Cardiac fibroblast (primary cell): ENCODE data around the gene TCOF1.
A peak's percentile ranks its signal among the peaks of the same experiment; 100 is the strongest.
"Not testable (repeated sequence)": the region's sequence is repeated elsewhere in the genome, so short reads cannot be mapped to it uniquely, and the experiment has no call there.

Experiments used
- DNase-seq, 2 donors: peaks; one replicate each; pipeline versions ENCODE4 v3.0.0 to v3.0.0-alpha.2; 2010; ENCODE audit warnings: low read depth in 2 of 2
- H3K4me3 ChIP-seq, 2 donors: replicated peaks in 1 of 2; 1 replicate in 1 of 2; 2 replicates in 1 of 2; pipeline ENCODE4 v1.5.1; 2011; ENCODE audit warnings: low read depth in 2 of 2, low read length in 2 of 2, mild to moderate bottlenecking in 2 of 2, moderate library complexity in 1 of 2
- TF ChIP-seq, protein P1 (sequence below): IDR thresholded peaks from one replicate; pipeline ENCODE4 v1.5.1; 2011; ENCODE audit warnings: low read depth, mild to moderate bottlenecking, low read length, inconsistent platforms

Gene TCOF1

DNA sequence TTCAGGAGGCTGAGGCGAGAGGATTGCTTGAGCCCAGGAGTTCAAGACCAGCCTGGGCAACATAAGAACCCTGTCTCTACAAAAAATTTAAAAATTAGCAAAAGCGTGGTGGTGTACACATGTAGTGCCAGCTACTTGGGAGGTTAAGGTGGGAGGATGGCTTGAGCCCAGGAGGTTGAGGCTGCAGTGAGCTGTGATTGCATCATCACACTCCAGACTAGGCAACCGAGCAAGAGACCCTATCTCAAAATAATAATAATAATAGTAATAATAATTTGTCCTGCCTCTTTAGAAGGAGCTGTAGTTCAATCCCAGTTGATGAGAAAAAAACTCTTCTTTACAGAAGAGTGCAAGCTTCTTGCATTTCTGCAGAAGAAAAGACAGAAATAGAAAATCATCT, 65.3 kb downstream of the TCOF1 start:
- no peak overlapping the region for H3K4me3 ChIP-seq
- TF ChIP-seq, protein P1, sequence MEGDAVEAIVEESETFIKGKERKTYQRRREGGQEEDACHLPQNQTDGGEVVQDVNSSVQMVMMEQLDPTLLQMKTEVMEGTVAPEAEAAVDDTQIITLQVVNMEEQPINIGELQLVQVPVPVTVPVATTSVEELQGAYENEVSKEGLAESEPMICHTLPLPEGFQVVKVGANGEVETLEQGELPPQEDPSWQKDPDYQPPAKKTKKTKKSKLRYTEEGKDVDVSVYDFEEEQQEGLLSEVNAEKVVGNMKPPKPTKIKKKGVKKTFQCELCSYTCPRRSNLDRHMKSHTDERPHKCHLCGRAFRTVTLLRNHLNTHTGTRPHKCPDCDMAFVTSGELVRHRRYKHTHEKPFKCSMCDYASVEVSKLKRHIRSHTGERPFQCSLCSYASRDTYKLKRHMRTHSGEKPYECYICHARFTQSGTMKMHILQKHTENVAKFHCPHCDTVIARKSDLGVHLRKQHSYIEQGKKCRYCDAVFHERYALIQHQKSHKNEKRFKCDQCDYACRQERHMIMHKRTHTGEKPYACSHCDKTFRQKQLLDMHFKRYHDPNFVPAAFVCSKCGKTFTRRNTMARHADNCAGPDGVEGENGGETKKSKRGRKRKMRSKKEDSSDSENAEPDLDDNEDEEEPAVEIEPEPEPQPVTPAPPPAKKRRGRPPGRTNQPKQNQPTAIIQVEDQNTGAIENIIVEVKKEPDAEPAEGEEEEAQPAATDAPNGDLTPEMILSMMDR = no peak
- DNase-seq = no peak

DNA sequence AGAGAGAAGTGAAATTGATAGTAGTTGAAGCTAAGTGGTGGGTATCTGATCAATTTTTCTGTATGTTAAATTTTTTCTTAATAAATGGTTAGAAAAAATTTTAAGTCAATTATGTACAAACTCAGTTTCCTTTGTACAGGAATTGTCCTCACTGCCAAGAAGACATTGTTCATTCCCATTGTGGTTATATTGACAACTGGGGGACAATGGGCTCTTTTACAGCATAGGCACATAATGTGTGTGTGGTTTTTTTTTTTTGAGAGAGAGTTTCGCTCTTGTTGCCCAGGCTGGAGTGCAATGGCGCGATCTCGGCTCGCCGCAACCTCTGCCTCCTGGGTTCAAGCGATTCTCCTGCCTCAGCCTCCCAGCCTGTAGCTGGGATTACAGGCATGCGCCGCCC, 68.7 kb downstream of the TCOF1 start:
- DNase-seq = not testable (repeated sequence)

DNA sequence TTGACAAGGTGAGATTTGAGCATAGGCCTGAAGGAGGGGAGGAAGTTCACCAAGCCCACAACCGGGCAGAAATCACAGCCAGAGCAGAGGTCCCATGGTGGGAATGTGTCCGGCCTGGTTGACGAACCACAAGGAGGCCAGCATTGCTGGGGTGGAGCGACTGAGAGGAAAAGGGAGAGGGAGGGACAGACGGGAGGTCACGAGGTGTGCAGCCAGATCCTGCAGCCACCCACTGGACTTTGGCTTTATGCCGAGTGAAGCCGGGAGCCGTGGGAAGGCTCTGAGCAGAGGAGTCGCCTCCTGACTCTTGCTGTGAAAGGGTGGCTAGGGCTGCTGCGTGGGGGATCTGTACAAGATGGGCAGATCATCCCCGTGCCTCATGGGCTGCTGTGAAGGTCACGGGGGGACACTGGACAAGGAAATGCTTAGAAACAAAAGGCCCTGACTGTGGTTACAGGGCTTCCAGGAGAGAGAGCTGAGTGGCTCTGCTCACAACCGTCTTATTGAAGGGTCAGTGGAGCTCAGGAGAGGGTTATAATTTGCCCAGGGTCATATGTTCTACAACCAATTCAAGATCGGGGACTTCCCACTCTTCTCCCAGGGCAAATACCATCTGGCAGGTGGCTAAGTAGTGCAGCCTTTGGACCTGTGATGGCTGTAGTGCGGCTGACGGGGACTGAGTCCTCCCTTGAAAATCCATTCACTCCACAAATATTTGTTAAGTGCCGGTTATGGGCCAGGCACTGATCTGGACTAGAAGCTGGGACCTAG, 70.8 kb downstream of the TCOF1 start:
- peak; percentile 55 to 81 for DNase-seq
- H3K4me3 ChIP-seq = no peak overlapping the region
- TF ChIP-seq, protein P1 = no peak

More for the DNA sequence above, 68.7 kb downstream of the TCOF1 start:
- H3K4me3 ChIP-seq = not testable (repeated sequence)

DNA sequence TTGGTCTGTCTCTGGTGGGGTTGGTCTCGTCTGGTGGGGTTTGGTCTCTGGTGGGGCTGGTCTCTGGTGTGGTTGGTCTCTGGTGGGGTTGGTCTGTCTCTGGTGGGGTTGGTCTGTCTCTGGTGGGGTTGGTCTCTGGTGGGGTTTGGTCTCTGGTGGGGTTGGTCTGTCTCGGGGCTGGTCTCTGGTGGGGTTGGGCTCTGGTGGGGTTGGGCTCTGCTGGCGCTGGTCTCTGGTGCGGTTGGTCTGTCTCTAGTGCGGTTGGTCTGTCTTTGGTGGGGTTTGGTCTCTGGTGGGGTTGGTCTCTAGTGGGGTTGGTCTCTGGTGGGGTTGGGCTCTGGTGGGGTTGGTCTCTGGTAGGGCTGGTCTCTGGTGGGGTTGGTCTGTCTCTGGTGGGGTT, 71.5 kb downstream of the TCOF1 start:
- TF ChIP-seq, protein P1 = no peak
- H3K4me3 ChIP-seq = no peak overlapping the region
- no peak for DNase-seq

DNA sequence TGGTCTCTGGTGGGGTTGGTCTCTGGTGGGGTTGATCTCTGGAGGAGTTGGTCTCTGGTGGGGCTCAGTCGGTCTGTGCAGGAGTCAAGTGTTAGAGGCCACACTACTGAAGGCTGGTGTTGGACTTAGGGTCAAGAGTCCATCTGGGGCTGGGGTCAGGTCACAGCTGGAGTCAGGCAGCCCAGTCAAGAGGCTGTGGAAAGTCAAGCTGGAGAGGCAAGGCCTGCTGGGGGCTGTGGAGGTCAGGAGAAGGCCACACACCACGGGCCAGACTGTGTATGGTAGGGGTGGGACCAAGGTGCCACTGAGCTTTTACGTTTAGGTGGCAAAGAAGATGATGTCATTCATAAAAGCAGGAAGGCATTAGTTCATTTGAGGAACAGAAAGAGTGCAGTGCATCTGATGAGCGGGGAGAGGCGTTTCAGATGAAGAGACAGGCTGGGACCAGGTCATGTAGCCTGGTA, 71.9 kb downstream of the TCOF1 start:
- TF ChIP-seq, protein P1 = no peak
- no peak overlapping the region for H3K4me3 ChIP-seq
- no peak for DNase-seq

DNA sequence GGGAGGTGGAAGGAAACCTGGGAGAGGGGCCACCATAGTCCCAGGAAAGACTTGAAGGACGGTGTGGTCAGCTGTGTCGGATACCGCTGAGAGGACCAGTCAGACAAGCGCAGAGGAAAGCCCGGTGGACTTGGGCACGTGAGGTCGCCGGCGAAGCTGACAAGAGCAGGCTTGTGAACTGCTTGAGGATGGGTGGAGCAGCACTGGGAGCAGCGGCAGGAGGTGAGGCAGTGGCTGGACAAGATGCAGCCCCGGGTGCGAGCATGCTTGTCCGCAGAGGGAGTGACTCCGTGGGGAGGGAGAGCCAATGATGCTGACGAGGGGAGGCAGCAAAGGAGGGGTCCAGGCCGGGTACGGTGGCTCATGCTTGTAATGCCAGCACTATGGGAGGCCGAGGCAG, 73.6 kb downstream of the TCOF1 start:
- no peak overlapping the region for H3K4me3 ChIP-seq
- TF ChIP-seq, protein P1 = no peak
- DNase-seq = no peak

DNA sequence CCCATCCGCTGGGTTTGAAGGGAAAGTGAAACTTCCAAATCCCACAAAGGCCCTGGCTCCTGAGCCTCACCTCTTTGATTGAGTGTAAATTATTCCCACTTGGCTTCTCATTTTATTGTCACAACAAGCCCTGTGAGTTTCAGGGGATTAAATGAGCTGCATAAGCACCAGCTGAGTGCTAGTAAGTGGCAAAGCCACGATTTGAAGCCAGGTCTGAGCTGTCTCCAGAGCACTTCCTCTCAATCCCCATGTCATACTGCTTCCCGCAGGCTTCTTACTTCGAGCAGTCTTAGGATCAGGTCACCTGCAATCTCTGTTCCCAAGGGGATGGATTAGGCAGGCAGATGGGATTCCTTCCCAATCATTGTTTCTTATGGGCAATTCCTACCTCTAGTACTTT, 74.1 kb downstream of the TCOF1 start:
- DNase-seq = no peak
- TF ChIP-seq, protein P1 = no peak
- no peak overlapping the region for H3K4me3 ChIP-seq
